Measurements from ENCODE around the gene TMEM140. TPM values are rescaled to one million over a fixed set of nuclear protein-coding genes. Genes with fewer than 3 reads are reported as not detected.

TMEM140 gene
- total and polyA plus RNA-seq, 9 of the 15 experiments (the other 6 are each of a cell fraction or from before 2014, with no cell fraction given) = 0.03 to 0.82 (median 0.23) TPM

DNA sequence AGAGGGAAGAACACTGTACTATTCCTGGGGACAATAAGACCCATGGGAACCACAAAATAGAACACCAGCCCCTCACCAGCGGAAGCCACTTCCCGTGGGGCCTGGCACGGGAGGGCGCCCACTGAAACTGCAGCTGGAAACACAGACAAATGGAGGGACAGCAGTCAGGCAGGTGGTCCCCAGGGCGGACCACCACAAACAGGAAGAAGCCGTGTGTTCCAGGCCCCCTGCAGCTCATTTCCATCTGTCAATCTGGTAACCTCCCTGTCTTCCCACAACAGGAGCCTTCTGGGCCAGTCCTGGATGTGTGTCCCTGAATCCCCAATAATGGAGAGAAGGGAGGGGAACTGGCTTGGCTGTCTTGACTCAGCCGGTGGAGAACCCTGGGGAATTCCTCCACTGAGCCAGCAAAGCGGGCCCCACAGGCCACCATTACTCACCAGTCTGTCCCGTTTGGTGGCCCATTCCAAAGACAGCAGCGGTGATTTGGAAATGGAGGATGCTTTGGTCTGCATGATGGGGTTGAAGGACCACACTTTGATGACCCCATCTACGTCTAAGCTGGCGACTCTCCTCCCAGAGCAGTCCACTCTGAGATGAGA lies 46.7 kb downstream of the TMEM140 start (continued):
- TF ChIP-seq, protein P1, sequence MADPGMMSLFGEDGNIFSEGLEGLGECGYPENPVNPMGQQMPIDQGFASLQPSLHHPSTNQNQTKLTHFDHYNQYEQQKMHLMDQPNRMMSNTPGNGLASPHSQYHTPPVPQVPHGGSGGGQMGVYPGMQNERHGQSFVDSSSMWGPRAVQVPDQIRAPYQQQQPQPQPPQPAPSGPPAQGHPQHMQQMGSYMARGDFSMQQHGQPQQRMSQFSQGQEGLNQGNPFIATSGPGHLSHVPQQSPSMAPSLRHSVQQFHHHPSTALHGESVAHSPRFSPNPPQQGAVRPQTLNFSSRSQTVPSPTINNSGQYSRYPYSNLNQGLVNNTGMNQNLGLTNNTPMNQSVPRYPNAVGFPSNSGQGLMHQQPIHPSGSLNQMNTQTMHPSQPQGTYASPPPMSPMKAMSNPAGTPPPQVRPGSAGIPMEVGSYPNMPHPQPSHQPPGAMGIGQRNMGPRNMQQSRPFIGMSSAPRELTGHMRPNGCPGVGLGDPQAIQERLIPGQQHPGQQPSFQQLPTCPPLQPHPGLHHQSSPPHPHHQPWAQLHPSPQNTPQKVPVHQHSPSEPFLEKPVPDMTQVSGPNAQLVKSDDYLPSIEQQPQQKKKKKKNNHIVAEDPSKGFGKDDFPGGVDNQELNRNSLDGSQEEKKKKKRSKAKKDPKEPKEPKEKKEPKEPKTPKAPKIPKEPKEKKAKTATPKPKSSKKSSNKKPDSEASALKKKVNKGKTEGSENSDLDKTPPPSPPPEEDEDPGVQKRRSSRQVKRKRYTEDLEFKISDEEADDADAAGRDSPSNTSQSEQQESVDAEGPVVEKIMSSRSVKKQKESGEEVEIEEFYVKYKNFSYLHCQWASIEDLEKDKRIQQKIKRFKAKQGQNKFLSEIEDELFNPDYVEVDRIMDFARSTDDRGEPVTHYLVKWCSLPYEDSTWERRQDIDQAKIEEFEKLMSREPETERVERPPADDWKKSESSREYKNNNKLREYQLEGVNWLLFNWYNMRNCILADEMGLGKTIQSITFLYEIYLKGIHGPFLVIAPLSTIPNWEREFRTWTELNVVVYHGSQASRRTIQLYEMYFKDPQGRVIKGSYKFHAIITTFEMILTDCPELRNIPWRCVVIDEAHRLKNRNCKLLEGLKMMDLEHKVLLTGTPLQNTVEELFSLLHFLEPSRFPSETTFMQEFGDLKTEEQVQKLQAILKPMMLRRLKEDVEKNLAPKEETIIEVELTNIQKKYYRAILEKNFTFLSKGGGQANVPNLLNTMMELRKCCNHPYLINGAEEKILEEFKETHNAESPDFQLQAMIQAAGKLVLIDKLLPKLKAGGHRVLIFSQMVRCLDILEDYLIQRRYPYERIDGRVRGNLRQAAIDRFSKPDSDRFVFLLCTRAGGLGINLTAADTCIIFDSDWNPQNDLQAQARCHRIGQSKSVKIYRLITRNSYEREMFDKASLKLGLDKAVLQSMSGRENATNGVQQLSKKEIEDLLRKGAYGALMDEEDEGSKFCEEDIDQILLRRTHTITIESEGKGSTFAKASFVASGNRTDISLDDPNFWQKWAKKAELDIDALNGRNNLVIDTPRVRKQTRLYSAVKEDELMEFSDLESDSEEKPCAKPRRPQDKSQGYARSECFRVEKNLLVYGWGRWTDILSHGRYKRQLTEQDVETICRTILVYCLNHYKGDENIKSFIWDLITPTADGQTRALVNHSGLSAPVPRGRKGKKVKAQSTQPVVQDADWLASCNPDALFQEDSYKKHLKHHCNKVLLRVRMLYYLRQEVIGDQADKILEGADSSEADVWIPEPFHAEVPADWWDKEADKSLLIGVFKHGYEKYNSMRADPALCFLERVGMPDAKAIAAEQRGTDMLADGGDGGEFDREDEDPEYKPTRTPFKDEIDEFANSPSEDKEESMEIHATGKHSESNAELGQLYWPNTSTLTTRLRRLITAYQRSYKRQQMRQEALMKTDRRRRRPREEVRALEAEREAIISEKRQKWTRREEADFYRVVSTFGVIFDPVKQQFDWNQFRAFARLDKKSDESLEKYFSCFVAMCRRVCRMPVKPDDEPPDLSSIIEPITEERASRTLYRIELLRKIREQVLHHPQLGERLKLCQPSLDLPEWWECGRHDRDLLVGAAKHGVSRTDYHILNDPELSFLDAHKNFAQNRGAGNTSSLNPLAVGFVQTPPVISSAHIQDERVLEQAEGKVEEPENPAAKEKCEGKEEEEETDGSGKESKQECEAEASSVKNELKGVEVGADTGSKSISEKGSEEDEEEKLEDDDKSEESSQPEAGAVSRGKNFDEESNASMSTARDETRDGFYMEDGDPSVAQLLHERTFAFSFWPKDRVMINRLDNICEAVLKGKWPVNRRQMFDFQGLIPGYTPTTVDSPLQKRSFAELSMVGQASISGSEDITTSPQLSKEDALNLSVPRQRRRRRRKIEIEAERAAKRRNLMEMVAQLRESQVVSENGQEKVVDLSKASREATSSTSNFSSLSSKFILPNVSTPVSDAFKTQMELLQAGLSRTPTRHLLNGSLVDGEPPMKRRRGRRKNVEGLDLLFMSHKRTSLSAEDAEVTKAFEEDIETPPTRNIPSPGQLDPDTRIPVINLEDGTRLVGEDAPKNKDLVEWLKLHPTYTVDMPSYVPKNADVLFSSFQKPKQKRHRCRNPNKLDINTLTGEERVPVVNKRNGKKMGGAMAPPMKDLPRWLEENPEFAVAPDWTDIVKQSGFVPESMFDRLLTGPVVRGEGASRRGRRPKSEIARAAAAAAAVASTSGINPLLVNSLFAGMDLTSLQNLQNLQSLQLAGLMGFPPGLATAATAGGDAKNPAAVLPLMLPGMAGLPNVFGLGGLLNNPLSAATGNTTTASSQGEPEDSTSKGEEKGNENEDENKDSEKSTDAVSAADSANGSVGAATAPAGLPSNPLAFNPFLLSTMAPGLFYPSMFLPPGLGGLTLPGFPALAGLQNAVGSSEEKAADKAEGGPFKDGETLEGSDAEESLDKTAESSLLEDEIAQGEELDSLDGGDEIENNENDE (IDR thresholded peaks at IDR 0.05; ENCODE audit: low read depth, low read length) = no peak
- no peak for TF ChIP-seq RCOR1 (IDR thresholded peaks at IDR 0.05; ENCODE audit: borderline replicate concordance in 1 of 2, low read depth in 2 of 2, low read length in 2 of 2)
- no peak for TF ChIP-seq ZNF133 (CRISPR knock-in tag; IDR thresholded peaks at IDR 0.05)
- no peak for TF ChIP-seq ZNF197 (CRISPR knock-in tag; IDR thresholded peaks at IDR 0.05; ENCODE audit: low read depth)

Data from K562 (cell line).